Stomach (tissue), 9 donors: Measurements from ENCODE around the gene POMT2. TPM values are rescaled to one million over a fixed set of nuclear protein-coding genes. Genes with fewer than 3 reads are reported as not detected.

Source experiments
- DNase-seq, 2 donors: peaks; one replicate each; pipeline versions ENCODE4 v3.0.0 to v3.0.0-alpha.2; 2013 to 2019
- H3K27ac ChIP-seq, 5 donors: fragments of 200-600 bp in 4 of 5; sonication (generic) in 4 of 5; one replicate each; pipeline ENCODE4 v1.5.1; 2013 to 2019; ENCODE audit warnings: mild to moderate bottlenecking in 1 of 5, moderate library complexity in 1 of 5
- H3K27me3 ChIP-seq, 3 donors: fragments of 200-600 bp; sonication (generic); one replicate each; pipeline ENCODE4 v1.5.1; 2017 to 2019; ENCODE audit warnings: mixed run types in 1 of 3
- H3K36me3 ChIP-seq, 4 donors: fragments of 200-600 bp; sonication (generic); 1 replicate in 3 of 4; 2 replicates in 1 of 4; pipeline ENCODE4 v1.5.1; 2016 to 2019
- H3K4me1 ChIP-seq, 4 donors: fragments of 200-600 bp; sonication (generic); one replicate each; pipeline ENCODE4 v1.5.1; 2016 to 2019
- H3K4me3 ChIP-seq, 4 donors: fragments of 200-600 bp; sonication (generic) in 3 of 4; one replicate each; pipeline ENCODE4 v1.5.1; 2016 to 2019; ENCODE audit warnings: mild to moderate bottlenecking in 1 of 4
- H3K9me3 ChIP-seq, 4 donors: fragments of 200-600 bp; sonication (generic); one replicate each; pipeline ENCODE4 v1.5.1; 2016 to 2019
- EP300 ChIP-seq: sonication (generic); formaldehyde crosslinking; IDR thresholded peaks from one replicate; pipeline ENCODE4 v1.6.1; 2017; ENCODE audit warnings: antibody characterized with exemption
- POLR2A ChIP-seq, 4 donors: fragments of 450-650 bp; IDR thresholded peaks; one replicate each; pipeline ENCODE4 v1.6.1; 2016; ENCODE audit warnings: antibody characterized with exemption in 4 of 4, control low read depth in 2 of 4, mild to moderate bottlenecking in 1 of 4, moderate library complexity in 1 of 4
- POLR2AphosphoS5 ChIP-seq, 3 donors: sonication (generic); formaldehyde crosslinking; IDR thresholded peaks; one replicate each; pipeline ENCODE4 v1.6.1; 2016; ENCODE audit warnings: antibody characterized with exemption in 3 of 3
- WGBS, 5 donors: extraction: QIAGEN DNeasy Blood & Tissue Kit in 3 of 5; methylation state at CpG; one replicate each; pipeline versions ENCODE4 v1.1.5 to v1.1.7; 2013 to 2018; 5-methylcytosine and 5-hydroxymethylcytosine counted together
- intact Hi-C: fragments of 100-400 bp; cut with DNase I; formaldehyde crosslinking; loops from one replicate; pipeline ENCODE4 v1.15.1; 2023; ENCODE audit warnings: low total_unique reads
- polyA plus RNA-seq, 3 donors: library from polyadenylated mRNA; stranded (reverse); fragments of 200-250 nt; gene quantifications; one replicate each; pipeline ENCODE4 v1.2.3, GENCODE V29; 2013
- total RNA-seq, 5 donors: library from RNA; depleted of rRNA; stranded (reverse); fragments of >200 nt; gene quantifications; one replicate each; pipeline versions ENCODE4 v1.1.0 to v1.2.3, GENCODE V29; 2014 to 2016
- TF ChIP-seq, protein P1 (sequence below), 7 experiments: fragments of 450-650 bp in 4 of 7; fragments of 200-600 bp in 3 of 7; sonication (generic) in 3 of 7; IDR thresholded peaks; one replicate each; pipeline ENCODE4 v1.5.1; 2016 to 2019; ENCODE audit warnings: antibody characterized with exemption in 7 of 7, control low read depth in 2 of 7, mild to moderate bottlenecking in 1 of 7
- donor health status: healthy with polysubstance abuse.
- donor health status: Bipolar disorder and iron deficiency.
- donor health status: healthy.

POMT2 gene
- total and polyA plus RNA-seq, 8 donors: 7.3 to 33.8 (median 12.2) TPM

DNA sequence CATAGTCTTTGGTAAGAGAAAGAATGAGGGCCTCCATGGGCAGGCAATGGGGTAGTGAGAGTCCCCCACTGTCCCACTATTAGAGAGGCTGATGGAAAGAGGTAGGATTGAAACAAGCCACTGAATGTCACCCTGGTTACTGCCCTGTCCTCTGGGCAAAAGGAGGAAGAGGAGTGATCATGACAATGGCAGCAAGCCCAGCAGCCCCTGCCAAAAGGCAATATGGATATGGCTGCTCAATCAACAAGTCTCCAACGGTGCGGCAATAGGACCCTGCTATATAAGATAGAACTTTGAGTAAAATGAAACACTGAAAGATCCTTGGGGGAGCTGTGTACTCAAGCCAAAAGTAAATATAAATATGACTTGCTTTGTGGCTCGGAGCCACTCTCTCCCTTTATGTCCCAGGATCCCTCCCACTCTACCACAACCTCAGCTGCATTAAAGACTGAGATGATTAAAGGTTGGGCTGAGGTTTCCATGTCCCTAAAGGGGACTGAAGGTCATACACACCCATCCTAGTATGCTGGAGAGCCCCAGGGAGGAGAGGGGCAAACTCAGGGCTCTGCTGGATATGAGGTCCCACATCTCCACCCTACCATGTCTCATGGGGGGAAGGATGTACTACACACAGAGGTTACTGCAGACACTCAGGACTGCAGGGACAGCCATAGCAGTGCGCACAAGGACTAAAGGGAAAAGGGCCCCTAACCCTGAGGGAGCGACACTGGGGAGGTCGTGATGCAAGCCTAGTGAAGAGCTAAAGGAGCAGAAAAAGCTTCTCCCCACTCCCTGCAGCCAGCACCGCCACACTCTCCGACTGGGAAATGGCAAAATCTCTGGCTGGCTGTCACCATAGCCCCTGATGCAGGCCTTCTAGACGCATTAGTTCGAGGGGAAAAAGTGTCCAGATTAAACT is 5.9 kb downstream of the POMT2 start:
- no peaks in the 10 kb centered on the region for H3K9me3 ChIP-seq
- DNase-seq: no peak
- H3K4me1 ChIP-seq: peaks cover 19 to 63% (median 38%) of the 10 kb centered on the region in 4 donors
- H3K4me3 ChIP-seq: no peak overlapping the region
- peak overlapping the region; percentile 33 to 56 (median 45) for H3K27ac ChIP-seq
- no peaks in the 10 kb centered on the region for H3K36me3 ChIP-seq
- 58 to 72% (median 66%) methylated on average over 10 of the region's 10 CpGs for WGBS, 5 donors
- intact Hi-C loops: loop anchor here (10.0 kb wide), 2 partner anchors 160 to 440 kb away; no protein-coding TSS in a partner anchor
- TF ChIP-seq POLR2A (IDR thresholded peaks at IDR 0.05): no peak
- TF ChIP-seq, protein P1, sequence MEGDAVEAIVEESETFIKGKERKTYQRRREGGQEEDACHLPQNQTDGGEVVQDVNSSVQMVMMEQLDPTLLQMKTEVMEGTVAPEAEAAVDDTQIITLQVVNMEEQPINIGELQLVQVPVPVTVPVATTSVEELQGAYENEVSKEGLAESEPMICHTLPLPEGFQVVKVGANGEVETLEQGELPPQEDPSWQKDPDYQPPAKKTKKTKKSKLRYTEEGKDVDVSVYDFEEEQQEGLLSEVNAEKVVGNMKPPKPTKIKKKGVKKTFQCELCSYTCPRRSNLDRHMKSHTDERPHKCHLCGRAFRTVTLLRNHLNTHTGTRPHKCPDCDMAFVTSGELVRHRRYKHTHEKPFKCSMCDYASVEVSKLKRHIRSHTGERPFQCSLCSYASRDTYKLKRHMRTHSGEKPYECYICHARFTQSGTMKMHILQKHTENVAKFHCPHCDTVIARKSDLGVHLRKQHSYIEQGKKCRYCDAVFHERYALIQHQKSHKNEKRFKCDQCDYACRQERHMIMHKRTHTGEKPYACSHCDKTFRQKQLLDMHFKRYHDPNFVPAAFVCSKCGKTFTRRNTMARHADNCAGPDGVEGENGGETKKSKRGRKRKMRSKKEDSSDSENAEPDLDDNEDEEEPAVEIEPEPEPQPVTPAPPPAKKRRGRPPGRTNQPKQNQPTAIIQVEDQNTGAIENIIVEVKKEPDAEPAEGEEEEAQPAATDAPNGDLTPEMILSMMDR (IDR thresholded peaks at IDR 0.05): no peak
- no peak for TF ChIP-seq EP300
- TF ChIP-seq POLR2AphosphoS5 (IDR thresholded peaks at IDR 0.05): no peak
- H3K27me3 ChIP-seq: no peaks in the 10 kb centered on the region

DNA sequence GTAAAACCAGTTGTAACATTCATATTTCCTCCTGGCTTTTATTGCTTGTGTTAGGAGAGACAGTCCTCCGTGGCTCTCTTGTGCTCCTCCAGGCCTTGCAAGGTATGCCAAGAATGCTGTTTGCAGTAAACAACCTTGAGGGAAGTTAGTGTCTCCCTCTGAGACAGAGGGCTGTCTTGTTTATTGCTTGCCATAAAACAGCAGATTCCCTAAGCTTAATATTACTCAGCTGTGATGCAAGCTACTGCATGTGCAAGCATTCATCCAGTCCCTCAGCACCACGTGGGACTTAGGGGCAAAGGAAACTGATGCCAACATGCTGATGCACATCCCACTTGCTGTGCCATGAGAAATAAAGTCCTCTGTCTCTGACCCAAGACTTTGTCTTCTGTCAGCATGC is 6.6 kb downstream of the POMT2 start:
- Histone ChIP-seq H3K9me3 (no peaks in the 10 kb centered on the region), H3K4me1 (peaks cover 12 to 55% (median 31%) of the 10 kb centered on the region in 4 donors), H3K27ac (peak overlapping the region in 4 of 5 donors; percentile 43 to 56 (median 44)), H3K4me3 (no peak overlapping the region), H3K36me3 (no peaks in the 10 kb centered on the region), H3K27me3 (no peaks in the 10 kb centered on the region)
- DNase-seq: no peak
- 21 to 34% (median 27%) methylated on average over 2 of the region's 2 CpGs for WGBS, 5 donors
- TF ChIP-seq, protein P1 (IDR thresholded peaks at IDR 0.05): no peak
- TF ChIP-seq EP300 (no peak), POLR2A (IDR thresholded peaks at IDR 0.05) (no peak), POLR2AphosphoS5 (IDR thresholded peaks at IDR 0.05) (peak in 1 of 3 donors; percentile 54)
- intact Hi-C loops: loop anchor here (10.0 kb wide), 2 partner anchors 159 to 439 kb away; no protein-coding TSS in a partner anchor

DNA sequence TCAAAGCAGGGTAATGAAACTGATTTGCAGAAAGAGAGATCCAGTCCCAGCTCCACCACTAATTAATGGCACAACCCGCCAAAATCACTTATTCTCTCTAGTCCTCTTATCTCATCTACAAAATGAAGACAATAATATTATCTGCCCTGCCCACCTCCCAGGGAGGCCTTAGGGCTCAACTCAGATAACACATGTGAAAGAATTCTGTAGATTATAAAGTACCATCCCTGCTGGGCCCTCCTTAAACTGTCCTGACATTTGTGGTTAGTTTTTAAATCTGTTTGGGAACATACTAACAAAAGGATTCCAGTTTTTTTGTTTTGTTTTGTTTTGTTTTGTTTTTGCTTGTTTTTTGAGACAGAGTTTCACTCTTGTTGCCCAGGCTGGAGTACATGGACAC is 7.3 kb downstream of the POMT2 start:
- intact Hi-C loops: loop anchor here (10.0 kb wide), 2 partner anchors 159 to 439 kb away; no protein-coding TSS in a partner anchor
- peaks cover 12 to 48% (median 28%) of the 10 kb centered on the region in 4 donors for H3K4me1 ChIP-seq
- no peaks in the 10 kb centered on the region for H3K9me3 ChIP-seq
- H3K27ac ChIP-seq: peak overlapping the region in 4 of 5 donors; percentile 44 to 56 (median 46)
- TF ChIP-seq, protein P1 (IDR thresholded peaks at IDR 0.05): no peak
- TF ChIP-seq EP300 (no peak), POLR2AphosphoS5 (IDR thresholded peaks at IDR 0.05) (no peak), POLR2A (IDR thresholded peaks at IDR 0.05) (no peak)
- H3K36me3 ChIP-seq: no peaks in the 10 kb centered on the region
- DNase-seq: no peak
- no peaks in the 10 kb centered on the region for H3K27me3 ChIP-seq
- no peak overlapping the region for H3K4me3 ChIP-seq
- 36 to 50% (median 44%) methylated on average over 1 of the region's 1 CpG for WGBS, 5 donors

DNA sequence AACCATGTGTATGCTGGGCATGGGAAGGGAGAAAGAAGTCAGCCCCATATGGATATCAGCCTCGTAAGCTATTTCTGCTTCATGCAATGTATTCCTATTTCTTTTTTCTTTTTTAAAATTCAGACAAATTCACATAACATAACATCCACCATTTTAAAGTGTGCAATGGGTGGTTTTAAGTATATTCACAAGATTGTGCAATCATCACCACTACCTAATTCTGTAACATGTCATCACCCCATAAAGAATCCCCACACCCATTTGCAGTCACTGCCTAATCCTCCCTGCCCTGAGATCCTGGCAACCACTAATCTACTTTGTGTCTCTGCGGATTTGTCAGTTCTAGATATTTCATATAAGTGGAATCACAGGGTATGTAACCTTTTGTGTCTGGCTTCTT is 9.5 kb downstream of the POMT2 start:
- intact Hi-C loops: loop anchor here (10.0 kb wide), 2 partner anchors 156 to 436 kb away; no protein-coding TSS in a partner anchor
- Histone ChIP-seq H3K4me1 (peaks cover 12 to 44% (median 28%) of the 10 kb centered on the region in 4 donors), H3K36me3 (peaks cover 0 to 5% (median under 1%) of the 10 kb centered on the region in 4 donors), H3K4me3 (no peak overlapping the region), H3K9me3 (no peaks in the 10 kb centered on the region), H3K27ac (no peak overlapping the region), H3K27me3 (no peaks in the 10 kb centered on the region)
- 92 to 100% (median 95%) methylated on average over 2 of the region's 2 CpGs for WGBS, 5 donors
- no peak for TF ChIP-seq EP300
- TF ChIP-seq, protein P1 (IDR thresholded peaks at IDR 0.05): no peak
- no peak for TF ChIP-seq POLR2AphosphoS5 (IDR thresholded peaks at IDR 0.05)
- TF ChIP-seq POLR2A (IDR thresholded peaks at IDR 0.05): no peak
- DNase-seq: no peak
